Gastroesophageal sphincter (tissue), 4 donors: Measurements from ENCODE around the gene GAB4. TPM values are rescaled to one million over a fixed set of nuclear protein-coding genes. Genes with fewer than 3 reads are reported as not detected.

Experiments used
- ATAC-seq: fragments of 150-250 bp; one replicate; pipeline ENCODE4 v1.9.1; 2016; ENCODE audit warnings: mild to moderate bottlenecking, moderate library complexity
- H3K27ac ChIP-seq, 4 donors: fragments of 200-600 bp; sonication (generic) in 3 of 4; 1 replicate in 3 of 4; 2 replicates in 1 of 4; pipeline ENCODE4 v1.5.1; 2016 to 2019
- H3K27me3 ChIP-seq: fragments of 200-600 bp; sonication (generic); one replicate; pipeline ENCODE4 v1.5.1; 2019
- H3K36me3 ChIP-seq, 2 donors: fragments of 200-600 bp; sonication (generic); one replicate each; pipeline ENCODE4 v1.5.1; 2019; ENCODE audit warnings: control low read depth in 1 of 2
- H3K4me1 ChIP-seq, 3 donors: fragments of 200-600 bp; sonication (generic); 1 replicate in 2 of 3; 2 replicates in 1 of 3; pipeline ENCODE4 v1.5.1; 2016 to 2019; ENCODE audit warnings: control low read depth in 2 of 3
- H3K4me3 ChIP-seq, 2 donors: fragments of 200-600 bp; sonication (generic); one replicate each; pipeline ENCODE4 v1.5.1; 2019; ENCODE audit warnings: mild to moderate bottlenecking in 1 of 2, moderate library complexity in 1 of 2
- H3K9me3 ChIP-seq, 3 donors: fragments of 200-600 bp; sonication (generic); one replicate each; pipeline ENCODE4 v1.5.1; 2017 to 2019; ENCODE audit warnings: control low read depth in 2 of 3
- CTCF ChIP-seq, 4 experiments: fragments of 200-600 bp in 2 of 4; fragments of 450-650 bp in 2 of 4; sonication (generic) in 1 of 4; IDR thresholded peaks; one replicate each; pipeline ENCODE4 v1.5.1; 2017 to 2019; ENCODE audit warnings: antibody characterized with exemption in 4 of 4, mild to moderate bottlenecking in 2 of 4, moderate library complexity in 2 of 4
- EP300 ChIP-seq: sonication (generic); formaldehyde crosslinking; IDR thresholded peaks from one replicate; pipeline ENCODE4 v1.6.1; 2017; ENCODE audit warnings: antibody characterized with exemption, mild to moderate bottlenecking
- POLR2A ChIP-seq, 2 donors: fragments of 450-650 bp; IDR thresholded peaks; one replicate each; pipeline ENCODE4 v1.6.1; 2017; ENCODE audit warnings: antibody characterized with exemption in 2 of 2, mild to moderate bottlenecking in 2 of 2, moderate library complexity in 1 of 2
- POLR2AphosphoS5 ChIP-seq: sonication (generic); formaldehyde crosslinking; IDR thresholded peaks from one replicate; pipeline ENCODE4 v1.6.1; 2017; ENCODE audit warnings: antibody characterized with exemption
- WGBS, 2 donors: methylation state at CpG; one replicate each; pipeline ENCODE4 v1.1.5; 2018; ENCODE audit warnings: low coverage in 1 of 2; 5-methylcytosine and 5-hydroxymethylcytosine counted together
- total RNA-seq, 4 donors: library from RNA; depleted of rRNA; stranded (reverse); fragments of >200 nt; gene quantifications; one replicate each; pipeline ENCODE4 v1.1.0, GENCODE V29; 2016

Gene GAB4
- total RNA-seq, 4 donors from 2014 or later, result not detected

GRCh38 chr22:16961477-16962186 is 46.4 kb downstream of the GAB4 start:
- Histone ChIP-seq H3K4me3 (no peak overlapping the region), H3K27ac (no peak overlapping the region), H3K27me3 (no peaks in the 10 kb centered on the region), H3K4me1 (no peaks in the 10 kb centered on the region), H3K9me3 (no peaks in the 10 kb centered on the region), H3K36me3 (no peaks in the 10 kb centered on the region)
- WGBS, 2 donors, result 63% methylated on average over 10 of the region's 14 CpGs; no CpG with 5 or more reads in 1 of the 2 donors
- no peak for ATAC-seq
- TF ChIP-seq CTCF (IDR thresholded peaks at IDR 0.05) (no peak), POLR2A (IDR thresholded peaks at IDR 0.05) (no peak), EP300 (no peak), POLR2AphosphoS5 (no peak)

DNA sequence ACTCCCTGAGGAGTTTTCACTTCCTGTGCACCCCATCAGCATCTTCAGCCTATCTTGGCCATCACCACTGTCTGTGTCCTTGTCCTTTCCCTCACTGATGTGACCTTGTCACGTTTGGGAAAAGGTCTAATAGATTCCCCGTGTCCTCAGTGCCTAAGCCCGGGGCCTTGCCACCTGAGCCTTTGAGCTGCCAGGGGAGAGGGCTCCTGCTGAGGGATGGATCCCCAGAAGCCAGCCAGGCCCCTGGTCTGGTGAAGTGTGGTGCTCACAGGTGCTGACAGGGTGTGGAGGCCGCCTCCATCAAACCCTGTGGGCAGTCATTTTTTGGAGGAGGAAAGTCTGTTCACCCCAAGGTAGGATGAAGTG is 47.2 kb downstream of the GAB4 start:
- TF ChIP-seq POLR2A (IDR thresholded peaks at IDR 0.05) (no peak), EP300 (no peak), POLR2AphosphoS5 (no peak), CTCF (IDR thresholded peaks at IDR 0.05) (no peak)
- no peak overlapping the region for H3K27ac ChIP-seq
- ATAC-seq, result no peak

GRCh38 chr22:16960220-16960883 is 47.7 kb downstream of the GAB4 start:
- Histone ChIP-seq H3K36me3 (no peaks in the 10 kb centered on the region), H3K27me3 (no peaks in the 10 kb centered on the region), H3K4me1 (no peaks in the 10 kb centered on the region), H3K4me3 (no peak overlapping the region), H3K27ac (no peak overlapping the region), H3K9me3 (no peaks in the 10 kb centered on the region)
- WGBS, 2 donors, result 83% methylated on average over 1 of the region's 3 CpGs; no CpG with 5 or more reads in 1 of the 2 donors
- TF ChIP-seq CTCF (IDR thresholded peaks at IDR 0.05) (no peak), POLR2AphosphoS5 (no peak), POLR2A (IDR thresholded peaks at IDR 0.05) (no peak), EP300 (no peak)
- no peak for ATAC-seq

More for the DNA sequence above, 47.2 kb downstream of the GAB4 start:
- Histone ChIP-seq H3K36me3 (no peaks in the 10 kb centered on the region), H3K4me3 (no peak overlapping the region), H3K4me1 (no peaks in the 10 kb centered on the region), H3K27me3 (no peaks in the 10 kb centered on the region), H3K9me3 (no peaks in the 10 kb centered on the region)
- 20% methylated on average over 1 of the region's 4 CpGs; no CpG with 5 or more reads in 1 of the 2 donors for WGBS, 2 donors

DNA sequence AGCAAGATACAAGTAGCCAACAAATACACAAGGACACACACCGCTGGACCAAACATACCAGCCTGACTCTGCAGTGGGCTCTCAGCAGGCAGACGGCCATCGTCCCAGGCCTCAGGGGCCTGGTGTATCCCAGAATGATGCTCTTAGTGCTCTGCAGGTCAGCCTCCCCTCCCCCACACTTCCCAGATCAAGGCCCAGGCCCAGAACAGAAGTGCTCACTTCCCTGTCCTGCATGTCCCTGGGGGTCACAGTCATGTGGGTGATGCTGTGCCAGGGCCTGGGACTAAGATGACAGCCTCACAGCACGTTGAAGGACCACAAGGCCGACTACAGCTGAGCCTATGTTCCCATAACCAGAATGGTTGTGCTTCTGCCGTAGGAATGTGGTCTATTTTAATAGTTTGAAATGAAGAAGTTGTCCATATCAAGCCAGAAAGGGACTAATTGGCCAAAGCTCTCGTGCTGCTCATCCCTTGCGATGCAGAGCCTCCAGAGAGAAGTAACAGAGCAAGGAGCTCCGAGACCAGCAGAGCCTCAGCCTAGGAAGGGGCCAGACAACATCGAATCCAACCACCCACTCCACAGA is 48.6 kb downstream of the GAB4 start:
- Histone ChIP-seq H3K36me3 (no peaks in the 10 kb centered on the region), H3K27me3 (peaks cover 4% of the 10 kb centered on the region), H3K9me3 (no peaks in the 10 kb centered on the region), H3K4me1 (no peaks in the 10 kb centered on the region), H3K27ac (no peak overlapping the region), H3K4me3 (no peak overlapping the region)
- 75 to 80% methylated on average over 4 to 7 of the region's 10 CpGs for WGBS, 2 donors
- no peak for TF ChIP-seq POLR2A (IDR thresholded peaks at IDR 0.05)
- no peak for TF ChIP-seq EP300
- no peak for TF ChIP-seq POLR2AphosphoS5
- no peak for TF ChIP-seq CTCF (IDR thresholded peaks at IDR 0.05)
- ATAC-seq, result no peak
